Activated T-helper 17 cell treated with anti-CD3 and anti-CD28 coated beads, Interleukin-2, amount 50 U/mL, for 72 hours (primary cell): ENCODE measurements around the gene CYTH2. TPM values are rescaled to one million over a fixed set of nuclear protein-coding genes. Genes with fewer than 3 reads are reported as not detected.
A peak's percentile ranks its signal among the peaks of the same experiment; 100 is the strongest.
"Not testable (repeated sequence)": the region's sequence is repeated elsewhere in the genome, so short reads cannot be mapped to it uniquely, and the experiment has no call there.

Experiments
- ATAC-seq: fragments of 150-1000 bp; cut with Tn5 transposase; replicated peaks from 2 replicates; pipeline ENCODE4 v1.10.0; 2021; ENCODE audit warnings: mild to moderate bottlenecking, moderate library complexity
- H3K27ac Mint-ChIP-seq: one replicate; pipeline ENCODE4 v1.8.0; 2022; ENCODE audit warnings: mixed read lengths
- H3K27me3 Mint-ChIP-seq: one replicate; pipeline ENCODE4 v1.8.0; 2022; ENCODE audit warnings: mixed read lengths
- H3K36me3 Mint-ChIP-seq: one replicate; pipeline ENCODE4 v1.8.0; 2022; ENCODE audit warnings: low read depth, mild to moderate bottlenecking, mixed read lengths
- H3K4me1 Mint-ChIP-seq: one replicate; pipeline ENCODE4 v1.8.0; 2022; ENCODE audit warnings: mixed read lengths
- H3K4me3 Mint-ChIP-seq: one replicate; pipeline ENCODE4 v1.8.0; 2022; ENCODE audit warnings: mild to moderate bottlenecking, mixed read lengths
- H3K9me3 Mint-ChIP-seq: one replicate; pipeline ENCODE4 v1.8.0; 2022; ENCODE audit warnings: mixed read lengths
- total RNA-seq, 2 donors: library from RNA; stranded (reverse); gene quantifications; one replicate each; pipeline ENCODE4 v1.2.3, GENCODE V29; 2022

The CYTH2 gene
- total RNA-seq, 2 donors from 2014 or later = 30.6 to 35.4 TPM

DNA sequence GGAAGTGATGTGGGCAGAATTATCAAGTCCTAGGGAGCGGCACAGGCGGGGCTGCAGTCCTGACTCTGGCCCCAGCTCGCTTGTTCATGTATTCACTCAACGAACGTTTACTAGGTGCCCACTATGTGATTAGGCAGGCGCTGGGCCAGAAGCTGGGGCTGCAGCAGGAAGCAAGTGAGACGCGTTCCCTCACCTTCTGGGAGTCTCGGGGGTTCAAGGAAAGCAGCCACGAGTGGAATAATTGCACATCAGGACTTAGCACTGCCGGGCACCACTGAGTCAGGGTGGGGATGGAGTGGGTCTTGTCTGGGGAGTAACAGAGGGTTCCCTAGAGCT, 44.9 kb downstream of the CYTH2 start:
- Mint-ChIP-seq H3K36me3 (no peaks in the 10 kb centered on the region), H3K4me3 (no peak overlapping the region), H3K27me3 (no peaks in the 10 kb centered on the region), H3K4me1 (peaks cover 5% of the 10 kb centered on the region), H3K9me3 (no peaks in the 10 kb centered on the region), H3K27ac (peak overlapping the region; percentile 71)
- ATAC-seq = no peak

DNA sequence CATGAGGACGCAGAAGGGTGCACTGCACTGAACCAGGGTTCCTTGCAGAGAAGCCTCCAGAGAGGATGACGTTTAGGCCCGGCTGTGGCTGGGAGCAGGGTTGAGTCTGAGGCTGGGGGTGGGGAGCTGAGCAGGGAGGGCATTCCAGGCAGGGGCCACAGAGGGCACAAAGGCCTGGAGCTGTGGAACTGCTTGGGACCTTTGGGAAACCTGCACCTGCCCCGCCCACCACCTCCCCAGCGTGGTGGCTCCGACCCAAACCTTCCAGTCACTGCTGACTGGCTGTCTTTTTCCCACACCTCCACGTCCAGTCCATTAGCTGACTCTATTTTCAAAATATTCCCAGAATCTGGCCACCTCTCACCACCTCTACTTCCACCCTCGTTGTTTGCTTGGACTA, 47.4 kb downstream of the CYTH2 start:
- H3K4me1 Mint-ChIP-seq = peaks cover 5% of the 10 kb centered on the region
- no peaks in the 10 kb centered on the region for H3K36me3 Mint-ChIP-seq
- H3K27ac Mint-ChIP-seq = no peak overlapping the region
- H3K4me3 Mint-ChIP-seq = no peak overlapping the region
- ATAC-seq = no peak
- no peaks in the 10 kb centered on the region for H3K9me3 Mint-ChIP-seq
- no peaks in the 10 kb centered on the region for H3K27me3 Mint-ChIP-seq

DNA sequence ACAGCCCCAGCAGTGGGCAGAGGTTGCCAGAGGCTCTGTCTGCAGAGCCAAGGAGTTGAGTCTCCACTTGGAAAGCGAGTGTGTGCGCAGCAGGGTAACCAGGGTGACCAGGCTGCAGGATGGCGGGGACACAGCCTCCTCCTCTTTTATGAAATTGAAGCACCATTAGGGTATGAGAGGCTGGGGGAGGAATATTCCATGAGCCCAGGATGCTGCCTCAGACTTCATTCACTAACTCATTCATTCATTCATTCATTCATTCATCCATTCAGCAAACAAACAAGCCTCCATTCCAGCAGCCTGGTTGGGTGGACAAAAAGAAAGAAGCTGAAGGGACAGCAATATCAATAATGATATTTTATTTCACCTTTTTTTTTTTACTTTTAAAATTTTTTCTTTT, 49.0 kb downstream of the CYTH2 start:
- no peak overlapping the region for H3K27ac Mint-ChIP-seq
- no peaks in the 10 kb centered on the region for H3K27me3 Mint-ChIP-seq
- no peak overlapping the region for H3K4me3 Mint-ChIP-seq
- no peaks in the 10 kb centered on the region for H3K36me3 Mint-ChIP-seq
- peaks cover 5% of the 10 kb centered on the region for H3K4me1 Mint-ChIP-seq
- H3K9me3 Mint-ChIP-seq = no peaks in the 10 kb centered on the region
- ATAC-seq = no peak

DNA sequence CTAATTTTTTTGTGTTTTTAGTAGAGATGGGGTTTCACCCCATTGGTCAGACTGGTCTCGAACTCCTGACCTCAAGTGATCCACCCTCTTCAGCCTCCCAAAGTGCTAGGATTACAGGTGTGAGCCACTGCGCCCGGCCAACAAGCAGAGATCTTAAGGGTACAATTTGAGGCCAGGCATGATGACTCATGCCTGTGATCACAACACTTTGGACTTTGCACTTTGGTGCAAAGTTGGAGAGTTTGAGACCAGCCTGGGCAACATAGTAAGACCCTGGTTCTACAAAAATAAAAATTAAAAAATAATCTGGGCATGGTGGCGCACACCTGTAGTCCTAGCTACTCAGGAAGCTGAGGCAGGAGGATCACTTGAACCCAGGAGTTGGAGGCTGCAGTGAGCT, 50.3 kb downstream of the CYTH2 start:
- ATAC-seq, H3K4me1 Mint-ChIP-seq, H3K27me3 Mint-ChIP-seq, H3K36me3 Mint-ChIP-seq, H3K9me3 Mint-ChIP-seq, H3K4me3 Mint-ChIP-seq, H3K27ac Mint-ChIP-seq: not testable (repeated sequence)

GRCh38 chr19:48520134-48520533, 51.0 kb downstream of the CYTH2 start:
- Mint-ChIP-seq H3K9me3 (no peaks in the 10 kb centered on the region), H3K4me3 (no peak overlapping the region), H3K4me1 (no peaks in the 10 kb centered on the region), H3K36me3 (no peaks in the 10 kb centered on the region), H3K27ac (no peak overlapping the region), H3K27me3 (no peaks in the 10 kb centered on the region)
- no peak for ATAC-seq

GRCh38 chr19:48524221-48524620, 55.1 kb downstream of the CYTH2 start:
- H3K4me3 Mint-ChIP-seq = no peak overlapping the region
- no peak for ATAC-seq
- H3K4me1 Mint-ChIP-seq = no peaks in the 10 kb centered on the region
- no peaks in the 10 kb centered on the region for H3K36me3 Mint-ChIP-seq
- H3K27me3 Mint-ChIP-seq = no peaks in the 10 kb centered on the region
- H3K27ac Mint-ChIP-seq = no peak overlapping the region
- peaks cover 4% of the 10 kb centered on the region for H3K9me3 Mint-ChIP-seq

GRCh38 chr19:48524732-48525131, 55.6 kb downstream of the CYTH2 start:
- peaks cover 4% of the 10 kb centered on the region for H3K9me3 Mint-ChIP-seq
- no peak overlapping the region for H3K27ac Mint-ChIP-seq
- no peak overlapping the region for H3K4me3 Mint-ChIP-seq

DNA sequence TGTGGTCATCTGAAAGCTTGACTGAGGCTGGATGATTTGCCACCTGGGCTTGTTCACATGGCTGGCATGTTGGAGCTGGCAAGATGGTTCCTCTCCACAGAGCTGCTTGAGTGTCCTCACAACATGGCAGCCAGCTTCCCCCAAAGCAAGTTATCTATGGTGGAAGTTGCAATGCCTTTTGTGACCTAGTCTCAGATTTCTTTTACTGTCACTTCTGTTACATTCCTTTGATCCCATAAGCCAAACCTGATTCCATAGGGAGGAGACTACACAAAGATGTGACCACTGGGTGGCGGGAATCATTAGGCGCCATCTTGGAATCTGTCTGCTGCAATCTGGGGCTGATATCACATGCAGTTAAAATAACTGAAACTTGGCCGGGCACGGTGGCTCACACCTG, 60.0 kb downstream of the CYTH2 start:
- H3K27me3 Mint-ChIP-seq = peaks cover 3% of the 10 kb centered on the region
- H3K36me3 Mint-ChIP-seq = no peaks in the 10 kb centered on the region
- H3K9me3 Mint-ChIP-seq = peaks cover 4% of the 10 kb centered on the region
- H3K4me1 Mint-ChIP-seq = no peaks in the 10 kb centered on the region
- ATAC-seq = no peak
- no peak overlapping the region for H3K4me3 Mint-ChIP-seq
- no peak overlapping the region for H3K27ac Mint-ChIP-seq

More at GRCh38 chr19:48524732-48525131, 55.6 kb downstream of the CYTH2 start:
- Mint-ChIP-seq H3K36me3 (no peaks in the 10 kb centered on the region), H3K27me3 (no peaks in the 10 kb centered on the region), H3K4me1 (no peaks in the 10 kb centered on the region)
- no peak for ATAC-seq

DNA sequence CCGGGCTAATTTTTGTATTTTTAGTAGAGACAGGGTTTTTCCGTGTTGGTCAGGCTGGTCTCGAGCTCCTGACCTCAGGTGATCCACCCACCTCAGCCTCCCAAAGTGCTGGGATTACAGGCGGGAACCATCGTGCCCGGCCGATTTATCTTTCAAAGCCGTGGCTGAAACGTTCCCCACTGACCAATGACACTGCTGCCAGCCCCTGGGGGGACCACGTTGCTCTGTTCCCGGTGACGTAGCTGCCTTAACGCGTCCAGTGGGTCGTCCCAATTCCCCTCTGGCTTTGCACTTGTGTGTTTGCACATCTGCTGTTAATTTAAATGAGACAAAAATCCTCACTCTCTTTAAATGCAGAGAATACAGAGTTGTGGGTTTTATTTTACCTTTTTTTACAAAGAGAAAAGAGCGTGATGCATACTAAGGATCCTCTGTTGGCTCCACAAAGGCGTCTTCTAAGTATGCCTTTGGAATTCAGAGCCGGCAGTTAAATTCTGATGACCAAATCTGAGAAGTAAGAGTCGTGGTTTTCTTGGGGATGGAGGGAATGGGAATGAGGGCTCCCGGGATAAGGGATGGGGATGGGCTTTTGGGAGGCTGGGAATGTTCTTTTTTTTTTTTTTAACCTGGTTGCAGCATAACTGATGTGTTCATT, 61.0 kb downstream of the CYTH2 start:
- H3K4me3 Mint-ChIP-seq = no peak overlapping the region
- no peak overlapping the region for H3K27ac Mint-ChIP-seq
- no peaks in the 10 kb centered on the region for H3K4me1 Mint-ChIP-seq
- no peak for ATAC-seq
- no peaks in the 10 kb centered on the region for H3K36me3 Mint-ChIP-seq
- peaks cover 4% of the 10 kb centered on the region for H3K9me3 Mint-ChIP-seq
- H3K27me3 Mint-ChIP-seq = peaks cover 3% of the 10 kb centered on the region

DNA sequence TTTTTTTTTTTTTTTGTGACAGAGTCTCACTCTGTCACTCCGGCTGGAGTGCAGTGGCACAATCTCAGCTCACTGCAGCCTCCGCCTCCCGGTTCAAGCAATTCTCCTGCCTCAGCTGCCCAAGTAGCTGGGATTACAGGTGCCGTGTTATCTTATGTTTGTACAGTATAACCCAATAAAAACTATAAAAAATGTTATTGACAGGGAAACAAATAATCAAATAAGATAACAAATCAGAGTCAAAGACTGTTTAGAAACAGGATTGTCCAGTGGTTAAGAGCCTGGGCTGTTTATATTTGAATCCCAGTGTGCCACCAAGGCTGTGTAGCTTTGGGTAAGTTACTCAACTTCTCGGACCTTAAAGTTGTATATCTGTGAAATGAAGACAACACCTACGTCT, 61.6 kb downstream of the CYTH2 start:
- H3K36me3 Mint-ChIP-seq = no peaks in the 10 kb centered on the region
- H3K4me3 Mint-ChIP-seq = no peak overlapping the region
- H3K27ac Mint-ChIP-seq = no peak overlapping the region
- no peak for ATAC-seq
- H3K4me1 Mint-ChIP-seq = no peaks in the 10 kb centered on the region
- H3K27me3 Mint-ChIP-seq = peaks cover 3% of the 10 kb centered on the region
- H3K9me3 Mint-ChIP-seq = peaks cover 4% of the 10 kb centered on the region

Other genes with a start within 250 kb of the CYTH2 start
- gene CARD8, start 213.5 kb upstream of the CYTH2 start, total RNA-seq = 100 to 1,000 TPM; 161 to 244 TPM
- 1 to 10 TPM in 1 of 2 donors, not detected in 1; 1.4 TPM for gene ZNF114, start 199.3 kb upstream of the CYTH2 start, total RNA-seq
- 100 to 1,000 TPM; 190 to 192 TPM for gene EMP3, start 143.8 kb upstream of the CYTH2 start, total RNA-seq
- gene TMEM143, start 105.4 kb upstream of the CYTH2 start, total RNA-seq = 10 to 100 TPM; 20.5 to 33.7 TPM
- gene SYNGR4, start 105.0 kb upstream of the CYTH2 start, total RNA-seq = not detected
- gene KDELR1, start 77.8 kb upstream of the CYTH2 start, total RNA-seq = 10 to 100 TPM; 73.8 to 97.0 TPM
- 1 to 10 TPM in 1 of 2 donors, under 1 TPM in 1; 0.28 to 1.2 TPM for gene GRIN2D, start 75.7 kb upstream of the CYTH2 start, total RNA-seq
- 10 to 100 TPM; 34.9 to 72.9 TPM for gene GRWD1, start 23.4 kb upstream of the CYTH2 start, total RNA-seq
- gene KCNJ14, start 13.8 kb upstream of the CYTH2 start, total RNA-seq = 1 to 10 TPM; 1.7 to 2.1 TPM
- gene LMTK3, start 42.5 kb downstream of the CYTH2 start, total RNA-seq = 1 to 10 TPM; 3.8 to 5.9 TPM
- not detected for gene SULT2B1, start 82.8 kb downstream of the CYTH2 start, total RNA-seq
- gene SPACA4, start 137.4 kb downstream of the CYTH2 start, total RNA-seq = not detected
- 1 to 10 TPM; 4.6 to 8.6 TPM for gene FAM83E, start 145.7 kb downstream of the CYTH2 start, total RNA-seq
- 1,000 to 10,000 TPM; 1,785 to 2,369 TPM for gene RPL18, start 149.8 kb downstream of the CYTH2 start, total RNA-seq
- 10 to 100 TPM; 31.3 to 49.3 TPM for gene SPHK2, start 150.1 kb downstream of the CYTH2 start, total RNA-seq
- 1 to 10 TPM; 5.3 to 9.3 TPM for gene DBP, start 168.0 kb downstream of the CYTH2 start, total RNA-seq
- 10 to 100 TPM in 1 of 2 donors, 1 to 10 TPM in 1; 6.1 to 16.4 TPM for gene CA11, start 176.8 kb downstream of the CYTH2 start, total RNA-seq
- 1 to 10 TPM in 1 of 2 donors, under 1 TPM in 1; 0.65 to 2.9 TPM for gene NTN5, start 203.6 kb downstream of the CYTH2 start, total RNA-seq
- gene FUT2, start 226.6 kb downstream of the CYTH2 start, total RNA-seq = not detected